ENCODE results near the gene PRR15L.
"Not testable (repeated sequence)": the region's sequence is repeated elsewhere in the genome, so short reads cannot be mapped to it uniquely, and the experiment has no call there.

PRR15L gene

DNA sequence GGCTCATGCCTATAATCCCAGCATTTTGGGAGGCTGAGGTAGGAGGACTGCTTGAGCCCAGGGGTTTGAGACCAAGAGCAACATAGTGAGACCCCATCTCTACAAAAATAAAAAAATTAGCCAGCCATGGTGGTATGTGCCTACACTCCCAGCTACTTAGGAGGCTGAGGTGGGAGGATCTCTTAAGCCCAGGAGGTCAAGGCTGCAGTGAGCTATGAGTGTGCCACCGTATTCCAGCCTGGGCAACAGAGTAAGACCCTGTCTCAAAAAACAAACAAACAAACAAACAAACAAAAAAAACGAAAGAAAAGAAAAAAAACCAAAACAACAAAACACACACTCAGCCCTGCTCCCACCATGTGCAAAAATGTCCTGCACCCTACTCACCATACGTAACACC lies 22.2 kb downstream of the PRR15L start:
- DNase-seq (ENCODE audit: low read depth in 2 of 2), result not testable (repeated sequence)

DNA sequence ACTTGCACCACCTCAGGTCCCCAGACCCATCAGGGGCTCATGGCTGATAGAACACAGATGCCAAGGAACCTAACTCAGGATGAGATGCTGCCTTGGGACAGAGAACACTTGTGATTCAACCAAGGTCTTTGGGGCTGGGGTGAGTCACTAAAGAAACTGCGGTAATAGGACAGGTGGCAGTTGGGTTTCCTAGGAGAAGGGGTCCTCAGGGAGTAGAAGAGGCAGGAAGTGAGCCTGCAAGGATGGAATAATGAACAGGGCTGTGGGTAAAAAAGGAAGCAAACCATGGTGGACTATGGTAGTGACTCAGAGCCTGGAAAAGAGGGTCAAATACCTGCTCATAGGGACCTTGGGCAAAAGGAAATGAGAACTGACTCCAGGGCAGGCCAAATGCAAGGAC lies 22.8 kb downstream of the PRR15L start:
- DNase-seq (ENCODE audit: low read depth in 2 of 2), result no peak

DNA sequence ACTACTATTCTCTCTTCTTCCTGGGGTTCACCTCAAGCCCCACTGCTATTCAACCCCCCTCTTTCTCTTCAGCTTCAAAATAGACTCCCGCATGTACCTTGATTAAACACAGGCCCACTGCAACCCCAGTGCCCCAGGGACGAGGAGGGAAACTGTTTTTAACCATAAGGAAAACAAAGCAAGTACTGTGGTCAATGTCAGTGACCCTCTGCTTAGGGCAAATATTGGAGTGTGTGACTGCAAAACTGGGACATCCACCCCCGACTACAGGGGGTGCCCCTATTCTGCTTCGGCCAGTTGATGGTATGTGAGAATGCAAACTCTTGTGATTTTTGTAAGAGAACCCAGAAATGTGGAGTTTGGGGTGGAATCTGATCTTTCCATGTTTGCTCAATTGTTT lies 25.8 kb downstream of the PRR15L start:
- DNase-seq (ENCODE audit: low read depth in 2 of 2), result no peak

DNA sequence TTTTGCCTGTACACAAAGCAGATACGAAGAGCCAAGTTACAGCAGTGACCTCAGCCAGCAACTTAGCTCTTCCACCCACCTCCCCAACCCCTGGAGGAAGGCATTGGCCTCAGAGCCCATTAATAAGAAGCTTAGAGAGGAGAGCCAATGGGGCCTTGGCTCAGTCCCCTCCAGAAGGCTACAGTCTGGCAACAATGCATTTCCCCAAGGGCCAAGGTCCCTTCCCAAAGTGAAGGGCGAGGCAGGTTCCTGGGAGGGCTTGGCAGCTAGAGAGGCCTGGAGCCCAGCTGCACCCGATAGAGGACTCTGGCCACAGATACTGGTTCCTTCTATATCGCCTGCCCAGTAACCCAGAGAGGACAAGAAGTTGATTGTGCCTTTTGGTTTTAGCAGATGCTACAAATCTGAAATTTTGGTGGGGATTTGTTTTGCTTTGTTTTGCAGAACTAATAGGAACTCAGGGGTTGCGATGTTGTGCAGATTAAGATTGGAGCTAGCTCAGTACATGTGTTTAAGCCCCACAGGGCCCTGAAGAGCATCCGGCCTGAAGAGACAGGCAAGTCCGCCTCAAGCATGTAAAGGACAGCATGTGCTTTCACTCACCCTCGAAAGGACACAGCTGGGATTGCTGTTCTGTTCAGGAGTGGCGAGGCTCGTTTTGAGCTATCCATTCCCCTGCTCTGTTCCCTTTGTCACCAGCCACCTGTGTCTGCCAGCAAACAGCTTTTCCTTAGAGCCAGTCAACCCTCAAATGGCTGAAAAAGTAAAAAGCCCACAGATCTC lies 28.3 kb downstream of the PRR15L start:
- DNase-seq (ENCODE audit: low read depth in 2 of 2), result no peak

DNA sequence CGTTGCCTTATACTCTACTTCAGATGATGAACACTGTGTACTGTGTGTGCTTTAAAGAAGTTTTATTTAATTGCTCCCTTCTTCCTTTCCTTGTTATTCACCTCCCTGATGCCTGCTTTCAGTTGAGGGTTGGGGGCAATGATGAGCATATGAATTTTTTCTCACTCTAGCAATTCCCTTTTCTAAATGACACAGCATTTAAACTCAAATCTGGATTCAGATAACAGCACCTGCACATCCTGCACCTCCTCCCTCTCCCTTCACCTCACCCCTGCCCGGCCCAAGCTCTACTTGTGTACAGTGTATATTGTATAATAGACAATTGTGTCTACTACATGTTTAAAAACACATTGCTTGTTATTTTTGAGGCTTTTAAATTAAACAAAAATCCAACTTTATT lies 29.3 kb downstream of the PRR15L start:
- no peak for DNase-seq (ENCODE audit: low read depth in 2 of 2)

DNA sequence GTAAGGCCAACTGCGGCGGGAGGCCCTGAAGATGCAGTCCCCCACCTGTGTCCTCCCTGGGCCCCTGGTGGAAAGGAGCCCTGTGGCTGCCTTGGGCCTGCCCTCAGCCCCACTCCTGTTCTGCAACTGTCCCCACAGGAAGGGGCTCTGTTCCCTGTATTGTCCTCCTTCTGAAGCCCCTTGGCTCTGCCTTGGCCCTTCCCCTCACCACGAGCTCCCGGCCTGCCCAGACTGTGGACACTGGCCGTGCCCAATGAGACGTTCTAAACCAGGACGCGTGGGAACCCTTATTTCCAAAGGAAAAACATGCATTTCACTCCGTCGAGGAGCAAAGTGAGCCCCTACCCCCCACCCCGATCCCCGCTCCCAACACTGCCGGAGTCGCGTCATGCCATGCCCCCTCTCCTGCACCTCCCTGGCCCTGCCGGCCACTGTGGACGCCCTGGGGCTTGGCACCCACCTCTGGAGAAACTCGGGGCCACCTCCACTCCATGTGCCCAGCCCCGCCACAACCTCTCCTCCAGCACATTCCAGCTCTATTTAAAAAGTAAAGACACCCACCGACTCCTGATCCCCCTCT lies 29.8 kb downstream of the PRR15L start:
- DNase-seq (ENCODE audit: low read depth in 2 of 2), result no peak

DNA sequence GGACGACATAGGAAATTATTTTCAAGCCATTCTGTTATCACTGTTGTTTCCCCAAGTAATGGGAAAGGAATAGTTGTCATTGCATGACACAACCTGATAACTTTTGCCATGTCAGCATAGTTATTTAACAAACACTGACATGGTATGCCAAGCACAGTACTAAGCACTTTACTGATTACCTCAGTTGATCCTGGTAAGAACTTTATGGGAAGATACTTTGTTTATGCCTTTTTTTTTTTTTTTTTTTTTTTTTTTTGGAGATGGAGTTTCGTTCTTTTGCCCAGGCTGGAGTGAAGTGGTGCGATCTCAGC lies 32.0 kb downstream of the PRR15L start:
- no peak for DNase-seq (ENCODE audit: low read depth in 2 of 2)

DNA sequence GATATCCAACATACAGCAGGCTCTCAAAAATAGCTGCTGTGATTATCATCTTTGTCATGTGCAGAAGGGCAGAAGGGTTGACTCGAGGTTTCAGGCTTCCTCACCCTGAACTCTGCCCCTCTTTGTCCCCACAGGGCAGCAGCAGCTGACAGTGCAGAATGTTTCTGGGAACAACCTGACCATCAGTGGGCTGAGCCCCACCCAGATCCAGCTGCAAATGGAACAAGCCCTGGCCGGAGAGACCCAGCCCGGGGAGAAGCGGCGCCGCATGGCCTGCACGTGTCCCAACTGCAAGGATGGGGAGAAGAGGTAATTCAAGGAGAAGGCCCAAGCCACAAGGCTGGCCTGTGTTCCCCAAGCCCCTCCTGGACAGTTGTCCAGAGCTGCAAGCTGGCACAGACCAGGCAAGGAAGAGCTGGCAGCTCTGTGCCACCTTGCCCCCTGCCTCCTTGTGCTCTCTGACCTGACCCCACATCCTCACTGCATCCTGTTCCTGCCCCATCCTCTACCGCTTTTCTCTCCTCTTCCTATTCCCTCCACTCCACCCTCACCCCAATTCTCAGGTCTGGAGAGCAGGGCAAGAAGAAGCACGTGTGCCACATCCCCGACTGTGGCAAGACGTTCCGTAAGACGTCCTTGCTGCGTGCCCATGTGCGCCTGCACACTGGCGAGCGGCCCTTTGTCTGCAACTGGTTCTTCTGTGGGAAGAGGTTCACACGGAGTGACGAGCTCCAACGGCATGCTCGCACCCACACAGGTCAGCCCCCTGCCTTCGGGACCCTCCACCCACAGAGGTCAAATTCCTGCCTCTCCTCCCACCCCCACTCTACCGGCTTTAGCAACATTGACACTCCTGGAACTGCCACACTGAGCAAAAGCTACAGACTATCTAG lies 32.7 kb downstream of the PRR15L start:
- DNase-seq (ENCODE audit: low read depth in 2 of 2), result no peak

DNA sequence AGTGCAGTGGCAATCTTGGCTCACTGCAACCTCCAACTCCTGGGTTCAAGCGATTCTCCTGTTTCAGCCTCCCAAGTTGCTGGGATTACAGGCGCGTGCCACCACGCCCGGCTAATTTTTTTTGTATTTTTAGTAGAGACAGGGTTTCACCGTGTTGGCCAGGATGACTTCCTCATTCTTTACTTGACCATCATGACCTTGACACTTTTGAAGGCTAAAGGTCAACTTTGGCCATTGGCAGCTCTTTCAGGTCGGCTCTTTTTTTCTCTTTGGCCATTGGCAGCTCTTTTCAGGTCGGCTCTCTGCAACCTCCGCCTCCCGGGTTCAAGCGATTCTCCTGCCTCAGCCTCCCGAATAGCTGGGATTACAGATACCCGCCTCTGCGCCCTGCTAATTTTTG lies 37.8 kb downstream of the PRR15L start:
- not testable (repeated sequence) for DNase-seq (ENCODE audit: low read depth in 2 of 2)

DNA sequence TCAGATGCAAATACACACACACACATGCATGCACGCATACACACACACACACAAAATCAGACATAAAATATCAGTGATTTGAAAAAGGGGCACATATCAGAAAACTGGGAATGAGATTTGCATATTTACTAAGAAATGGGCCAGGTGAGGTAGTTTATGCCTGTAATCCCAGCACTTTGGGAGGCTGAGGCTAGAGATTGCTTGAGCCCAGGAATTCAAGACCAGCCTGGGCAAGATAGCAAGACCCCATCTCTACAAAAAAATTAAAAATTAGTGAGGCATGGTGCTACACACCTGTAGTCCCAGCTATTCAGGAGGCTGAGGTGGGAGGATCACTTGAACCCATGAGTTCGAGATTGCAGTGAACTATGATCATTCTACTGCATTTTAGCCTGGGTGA lies 38.7 kb downstream of the PRR15L start:
- no peak for DNase-seq (ENCODE audit: low read depth in 2 of 2)

DNA sequence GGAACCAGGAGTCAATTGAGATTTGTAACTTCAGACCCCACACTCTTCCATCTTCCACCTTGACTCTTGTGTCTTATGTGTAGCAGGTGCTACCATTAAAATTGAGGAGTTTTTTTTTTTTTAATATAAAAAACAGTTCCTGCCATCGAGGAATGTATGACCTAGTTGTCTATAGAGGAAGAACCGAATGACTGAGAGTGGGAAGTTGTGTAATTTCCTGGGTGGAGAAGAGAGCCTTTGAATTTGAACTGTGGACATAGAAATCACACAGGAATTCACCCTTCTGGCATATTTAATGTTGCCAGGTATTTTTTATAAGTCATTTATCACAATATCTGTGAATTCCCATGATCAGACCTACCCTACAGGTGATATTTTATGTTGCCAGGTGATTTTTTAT lies 39.7 kb downstream of the PRR15L start:
- no peak for DNase-seq (ENCODE audit: low read depth in 2 of 2)

DNA sequence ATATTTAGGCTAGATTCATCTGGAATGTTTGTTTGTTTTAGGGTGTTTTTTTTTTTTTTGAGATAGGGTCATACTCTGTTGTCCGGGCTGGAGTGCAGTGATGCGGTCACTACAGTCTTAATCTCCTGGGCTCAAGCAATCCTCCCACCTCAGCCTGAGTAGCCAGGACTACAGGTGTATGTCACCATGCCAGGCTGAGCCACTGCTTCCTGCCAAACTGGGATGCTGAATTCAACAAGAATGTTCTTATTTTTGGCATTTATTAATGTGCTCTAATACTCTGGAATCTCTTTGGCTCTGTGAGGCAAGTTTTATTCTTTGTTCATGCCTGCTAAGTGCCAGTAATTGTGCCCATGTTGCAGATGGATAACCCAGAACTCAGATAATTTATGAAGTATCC lies 40.1 kb downstream of the PRR15L start:
- no peak for DNase-seq (ENCODE audit: low read depth in 2 of 2)

DNA sequence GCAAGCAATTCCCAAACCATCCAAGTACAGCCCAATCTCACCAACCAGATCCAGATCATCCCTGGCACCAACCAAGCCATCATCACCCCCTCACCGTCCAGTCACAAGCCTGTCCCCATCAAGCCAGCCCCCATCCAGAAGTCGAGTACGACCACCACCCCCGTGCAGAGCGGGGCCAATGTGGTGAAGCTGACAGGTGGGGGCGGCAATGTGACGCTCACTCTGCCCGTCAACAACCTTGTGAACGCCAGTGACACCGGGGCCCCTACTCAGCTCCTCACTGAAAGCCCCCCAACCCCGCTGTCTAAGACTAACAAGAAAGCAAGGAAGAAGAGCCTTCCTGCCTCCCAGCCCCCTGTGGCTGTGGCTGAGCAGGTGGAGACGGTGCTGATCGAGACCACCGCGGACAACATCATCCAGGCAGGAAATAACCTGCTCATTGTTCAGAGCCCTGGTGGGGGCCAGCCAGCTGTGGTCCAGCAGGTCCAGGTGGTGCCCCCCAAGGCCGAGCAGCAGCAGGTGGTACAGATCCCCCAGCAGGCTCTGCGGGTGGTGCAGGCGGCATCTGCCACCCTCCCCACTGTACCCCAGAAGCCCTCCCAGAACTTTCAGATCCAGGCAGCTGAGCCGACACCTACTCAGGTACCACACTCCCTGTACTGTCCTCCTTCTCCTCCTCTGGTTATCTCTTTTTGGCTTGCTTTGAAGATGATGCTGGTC lies 41.0 kb downstream of the PRR15L start:
- DNase-seq (ENCODE audit: low read depth in 2 of 2), result no peak

DNA sequence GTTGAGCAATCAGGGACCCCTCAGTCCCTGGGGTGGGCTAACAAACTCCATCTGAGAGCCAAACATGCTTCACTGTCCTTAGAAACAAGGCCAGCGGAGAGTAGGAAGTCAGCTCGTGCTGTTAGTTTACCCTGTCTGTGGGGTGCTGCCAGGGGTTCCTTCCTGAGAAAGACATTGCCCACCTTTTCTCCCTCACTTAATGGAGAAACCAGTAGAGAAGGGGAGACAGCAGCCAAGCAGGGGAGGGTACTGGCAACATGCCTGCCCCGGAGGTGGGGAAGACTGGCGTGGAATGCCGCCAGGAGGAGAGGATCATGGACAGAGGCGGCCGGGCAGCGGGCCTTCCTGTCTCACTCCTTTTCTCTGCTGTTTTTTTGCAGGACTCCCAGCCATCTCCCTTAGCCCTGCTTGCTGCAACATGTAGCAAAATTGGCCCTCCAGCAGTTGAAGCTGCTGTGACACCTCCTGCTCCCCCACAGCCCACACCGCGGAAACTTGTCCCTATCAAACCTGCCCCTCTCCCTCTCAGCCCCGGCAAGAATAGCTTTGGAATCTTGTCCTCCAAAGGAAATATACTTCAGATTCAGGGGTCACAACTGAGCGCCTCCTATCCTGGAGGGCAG lies 41.8 kb downstream of the PRR15L start:
- no peak for DNase-seq (ENCODE audit: low read depth in 2 of 2)

DNA sequence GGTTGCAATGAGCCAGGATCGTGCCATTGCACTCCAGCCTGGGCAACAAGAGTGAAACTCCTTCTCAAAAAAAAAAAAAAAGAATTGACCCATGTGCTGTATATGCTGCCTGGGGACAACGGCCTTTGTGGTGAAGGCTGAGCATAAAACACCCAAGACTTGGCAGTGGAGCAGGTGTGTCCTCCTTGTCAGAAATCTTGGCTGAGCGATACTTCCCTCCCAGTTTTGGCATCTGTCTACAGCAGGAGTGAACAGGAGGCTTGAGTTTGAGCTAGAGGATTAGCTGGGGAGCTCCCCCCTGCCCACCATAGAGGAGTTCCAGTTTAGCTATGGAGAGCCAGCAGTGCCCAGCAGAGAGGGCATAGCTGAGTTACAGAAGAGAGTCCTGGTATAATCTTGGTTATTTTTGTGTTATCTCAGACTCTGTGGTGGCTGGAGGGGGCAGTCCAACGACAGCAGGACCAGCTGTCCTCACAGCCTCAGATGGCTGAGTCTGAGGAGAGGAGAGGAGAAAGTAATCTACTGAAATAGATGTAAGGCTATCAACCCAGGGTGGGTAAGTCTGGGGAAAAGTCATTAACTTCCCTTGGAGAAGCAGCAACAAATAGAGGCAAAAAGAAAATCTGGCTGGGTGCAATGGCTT lies 43.3 kb downstream of the PRR15L start:
- no peak for DNase-seq (ENCODE audit: low read depth in 2 of 2)

DNA sequence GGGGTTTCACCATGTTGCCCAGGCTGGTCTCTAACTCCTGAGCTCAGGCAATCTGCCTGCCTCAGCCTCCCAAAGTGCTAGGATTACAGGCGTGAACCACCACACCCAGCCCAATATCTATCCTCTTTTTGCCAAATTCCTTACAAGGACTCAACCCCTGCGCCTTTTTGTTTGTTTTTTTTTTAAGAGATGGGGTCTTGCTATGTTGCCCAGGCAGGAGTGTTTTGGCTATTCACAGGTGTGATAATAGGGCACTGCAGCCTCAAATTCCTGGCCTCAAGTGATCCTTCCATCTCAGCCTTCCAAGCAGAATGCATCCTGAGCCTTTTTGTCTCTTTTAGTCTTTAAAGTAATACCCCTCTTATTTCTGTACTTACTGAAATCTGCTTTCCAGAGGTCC lies 44.6 kb downstream of the PRR15L start:
- no peak for DNase-seq (ENCODE audit: low read depth in 2 of 2)

DNA sequence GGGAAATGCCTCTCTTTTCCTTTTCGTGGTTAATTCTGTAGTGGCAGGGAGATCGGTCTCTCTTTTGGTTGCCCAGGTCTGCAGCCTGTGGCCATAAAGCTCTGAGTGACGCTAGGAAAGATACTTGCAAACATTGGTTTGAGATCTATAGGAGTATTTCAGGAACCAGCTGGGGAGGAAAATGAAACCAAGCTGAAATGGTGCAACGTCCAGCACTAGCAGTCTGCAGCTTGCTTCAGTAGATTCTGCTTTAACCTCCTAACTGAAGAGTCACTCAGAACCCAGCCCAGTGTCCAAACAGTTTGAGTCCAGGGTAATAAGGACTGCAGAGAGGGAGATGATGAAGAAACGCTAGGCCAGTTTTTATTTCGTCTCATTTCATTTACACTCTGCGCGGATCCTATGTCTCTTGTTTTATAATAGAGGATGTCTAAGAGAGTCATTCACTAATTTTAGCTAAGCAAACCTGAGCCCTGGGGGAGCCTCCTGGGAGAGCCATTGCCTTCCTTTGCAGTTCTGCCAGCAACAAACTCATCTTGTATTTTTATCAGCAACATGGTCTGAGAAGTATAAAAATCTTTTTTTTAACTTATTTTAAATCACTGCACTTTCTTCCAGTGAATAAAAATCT lies 49.6 kb downstream of the PRR15L start:
- no peak for DNase-seq (ENCODE audit: low read depth in 2 of 2)

DNA sequence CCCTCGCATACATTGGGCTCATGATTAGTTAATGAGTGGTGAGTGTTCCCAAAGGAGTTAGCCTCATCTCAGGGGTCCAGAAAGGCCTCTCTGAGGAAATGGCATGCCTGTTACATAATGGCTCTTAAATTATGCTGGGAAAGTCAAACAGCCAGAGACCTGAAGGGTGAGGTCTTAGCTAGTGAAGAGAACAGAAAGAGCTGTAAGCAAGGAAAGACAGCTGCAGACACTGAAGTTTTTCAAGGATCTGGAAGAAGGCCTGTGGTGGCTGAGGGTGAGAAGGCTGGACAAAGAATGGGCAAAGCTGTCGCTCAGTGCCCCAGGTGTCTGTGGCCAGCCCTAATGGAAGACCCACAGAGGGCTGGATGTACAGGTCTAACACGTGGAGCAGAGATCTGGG lies 51.2 kb downstream of the PRR15L start:
- no peak for DNase-seq (ENCODE audit: low read depth in 2 of 2)

DNA sequence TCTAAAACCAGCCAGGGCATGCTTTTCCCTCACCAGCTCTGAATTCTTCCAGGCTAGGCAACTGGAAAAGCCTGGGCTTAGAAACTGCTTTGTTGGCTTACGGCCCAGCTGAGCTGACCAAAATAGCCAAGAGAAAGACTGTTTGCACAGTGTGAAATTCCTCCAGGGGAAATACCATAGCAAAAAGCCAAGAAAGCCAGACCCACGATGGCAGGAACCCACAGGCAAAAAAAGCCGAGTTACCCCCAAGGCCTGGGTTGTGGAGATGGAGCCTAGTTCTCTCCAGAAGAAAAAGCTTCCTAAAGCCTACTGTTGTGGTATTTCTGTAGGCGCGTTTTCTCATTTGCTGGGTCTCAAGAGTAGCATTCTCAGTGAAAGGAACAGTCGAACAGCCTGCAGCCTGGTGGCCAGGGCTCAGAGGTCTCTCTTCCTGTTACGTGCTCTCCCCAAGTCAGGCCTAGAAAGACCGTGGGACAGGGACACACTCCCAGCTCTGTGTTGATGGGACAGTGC lies 52.4 kb downstream of the PRR15L start:
- DNase-seq (ENCODE audit: low read depth in 2 of 2), result no peak

DNA sequence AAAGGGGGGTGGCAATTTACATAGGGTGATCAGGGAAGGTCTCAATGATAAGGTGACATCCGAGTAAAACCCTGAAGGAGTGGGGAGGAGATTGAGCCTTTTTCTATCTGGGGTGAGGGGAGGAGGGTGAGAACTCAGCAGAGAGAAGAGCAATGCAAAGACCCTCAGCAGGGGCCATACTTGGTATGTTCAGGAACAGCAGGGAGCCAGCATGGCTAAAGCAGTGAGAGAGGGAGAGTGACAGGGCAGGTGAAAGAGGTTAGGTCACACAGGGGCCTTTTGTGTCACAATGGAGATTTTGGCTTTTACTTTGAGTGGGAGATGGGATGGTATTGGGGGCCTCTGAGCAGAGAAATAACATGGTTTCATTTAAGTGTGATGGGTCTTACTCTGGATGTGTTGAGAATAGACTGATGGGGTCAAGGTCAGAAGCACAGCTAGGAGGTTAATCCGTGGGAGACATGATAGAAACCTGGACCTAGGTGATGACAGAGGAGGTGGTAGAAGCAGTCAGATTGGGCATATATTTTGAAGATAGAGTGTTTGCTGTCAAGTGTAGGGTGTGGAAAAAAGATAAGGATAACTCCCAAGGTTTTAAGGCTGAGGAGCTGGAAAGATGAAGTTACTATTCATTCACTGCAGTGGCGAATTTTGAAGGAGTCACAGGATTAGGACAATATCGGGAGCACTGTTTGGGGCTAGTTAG lies 55.5 kb downstream of the PRR15L start:
- DNase-seq (ENCODE audit: low read depth in 2 of 2), result no peak
